Astrocyte (in vitro differentiated cells and primary cell): ENCODE results near the gene IL10RA. TPM values are rescaled to one million over a fixed set of nuclear protein-coding genes. Genes with fewer than 3 reads are reported as not detected.
"Not testable (repeated sequence)": the region's sequence is repeated elsewhere in the genome, so short reads cannot be mapped to it uniquely, and the experiment has no call there.

Experiments
- DNase-seq: peaks from one replicate; pipeline ENCODE4 v3.0.0-alpha.2; 2010; ENCODE audit warnings: low read depth
- FAIRE-seq: peaks from 2 replicates; lab custom pipeline; 2011; peaks lifted over from hg19 to GRCh38; lab: Jason Lieb, UNC
- H2AFZ ChIP-seq: 2 replicates; pipeline ENCODE4 v1.6.0; 2012; ENCODE audit warnings: low read depth, low read length, inconsistent platforms
- H3K27ac ChIP-seq: 2 replicates; pipeline ENCODE4 v1.5.1; 2011; ENCODE audit warnings: low read depth, low read length, inconsistent platforms
- H3K27me3 ChIP-seq: 2 replicates; pipeline ENCODE4 v1.6.0; 2011; ENCODE audit warnings: low read length, inconsistent platforms; ENCODE audit not compliant: insufficient read depth
- H3K36me3 ChIP-seq: 2 replicates; pipeline ENCODE4 v1.5.1; 2011; ENCODE audit warnings: low read length, inconsistent platforms; ENCODE audit not compliant: insufficient read depth
- H3K4me1 ChIP-seq: 2 replicates; pipeline ENCODE4 v1.5.1; 2011; ENCODE audit warnings: low read length, inconsistent platforms; ENCODE audit not compliant: insufficient read depth
- H3K4me2 ChIP-seq: 2 replicates; pipeline ENCODE4 v1.6.0; 2012; ENCODE audit warnings: low read length, inconsistent platforms
- H3K4me3 ChIP-seq: 2 replicates; pipeline ENCODE4 v1.5.1; 2011; ENCODE audit warnings: low read depth, mild to moderate bottlenecking, low read length, inconsistent platforms; ENCODE audit not compliant: insufficient read depth
- H3K79me2 ChIP-seq: 2 replicates; pipeline ENCODE4 v1.6.0; 2012; ENCODE audit warnings: mild to moderate bottlenecking, low read length, inconsistent platforms; ENCODE audit not compliant: insufficient read depth
- H3K9ac ChIP-seq: 2 replicates; pipeline ENCODE4 v1.6.0; 2012; ENCODE audit warnings: mild to moderate bottlenecking, low read length, inconsistent platforms
- H3K9me3 ChIP-seq: 2 replicates; pipeline ENCODE4 v1.5.1; 2012; ENCODE audit warnings: low read depth, mild to moderate bottlenecking, low read length, inconsistent platforms; ENCODE audit not compliant: insufficient read depth
- H4K20me1 ChIP-seq: 2 replicates; pipeline ENCODE4 v1.6.0; 2012; ENCODE audit warnings: low read length, inconsistent platforms; ENCODE audit not compliant: insufficient read depth
- H3K27ac Mint-ChIP-seq: one replicate; pipeline ENCODE4 v1.8.0; 2021; ENCODE audit warnings: mild to moderate bottlenecking, mixed read lengths; ENCODE audit not compliant: unreplicated experiment
- H3K27me3 Mint-ChIP-seq: one replicate; pipeline ENCODE4 v1.8.0; 2021; ENCODE audit warnings: low read depth, mixed read lengths; ENCODE audit not compliant: unreplicated experiment
- H3K36me3 Mint-ChIP-seq: one replicate; pipeline ENCODE4 v1.8.0; 2021; ENCODE audit warnings: low read depth, mixed read lengths; ENCODE audit not compliant: unreplicated experiment
- H3K4me1 Mint-ChIP-seq: one replicate; pipeline ENCODE4 v1.8.0; 2021; ENCODE audit warnings: low read depth, mixed read lengths; ENCODE audit not compliant: unreplicated experiment
- H3K4me3 Mint-ChIP-seq: one replicate; pipeline ENCODE4 v1.8.0; 2021; ENCODE audit warnings: mild to moderate bottlenecking, moderate library complexity, mixed read lengths; ENCODE audit not compliant: unreplicated experiment
- H3K9me3 Mint-ChIP-seq: one replicate; pipeline ENCODE4 v1.8.0; 2021; ENCODE audit warnings: mild to moderate bottlenecking, mixed read lengths; ENCODE audit not compliant: unreplicated experiment
- CTCF ChIP-seq: IDR thresholded peaks from 2 replicates; pipeline ENCODE4 v1.5.1; 2011; ENCODE audit warnings: low read depth, mild to moderate bottlenecking, inconsistent platforms, low read length, moderate library complexity; ENCODE audit not compliant: insufficient read depth
- EZH2 ChIP-seq: IDR thresholded peaks from 2 replicates; pipeline ENCODE4 v1.6.1; 2012; ENCODE audit warnings: mild to moderate bottlenecking, low read length, inconsistent platforms; ENCODE audit not compliant: insufficient read depth
- total RNA-seq: library from RNA; stranded (reverse); gene quantifications from 2 replicates; pipeline ENCODE4 v1.2.1, GENCODE V29; 2021

Gene IL10RA
- total RNA-seq, 1 donor from 2014 or later = 0.73 TPM

GRCh38 chr11:118007040-118007439 is 20.8 kb downstream of the IL10RA start:
- Mint-ChIP-seq H3K27ac (no peak overlapping the region), H3K36me3 (no peaks in the 10 kb centered on the region), H3K4me1 (peaks cover 11% of the 10 kb centered on the region), H3K27me3 (peaks cover 46% of the 10 kb centered on the region), H3K9me3 (peaks cover 6% of the 10 kb centered on the region), H3K4me3 (no peak overlapping the region)
- DNase-seq (no peak), FAIRE-seq (no peak)
- no peaks in the 10 kb centered on the region for H3K79me2 ChIP-seq
- no peak overlapping the region for H3K27ac ChIP-seq
- no peak overlapping the region for H2AFZ ChIP-seq
- H3K27me3 ChIP-seq = peaks cover 6% of the 10 kb centered on the region
- H3K9ac ChIP-seq = no peak overlapping the region
- H3K4me1 ChIP-seq = no peaks in the 10 kb centered on the region
- H3K4me2 ChIP-seq = no peak overlapping the region
- no peak overlapping the region for H3K4me3 ChIP-seq
- no peaks in the 10 kb centered on the region for H4K20me1 ChIP-seq
- H3K9me3 ChIP-seq = no peaks in the 10 kb centered on the region
- TF ChIP-seq CTCF = no peak
- no peak for TF ChIP-seq EZH2
- H3K36me3 ChIP-seq = no peaks in the 10 kb centered on the region

GRCh38 chr11:118007563-118008270 is 21.5 kb downstream of the IL10RA start:
- not testable (repeated sequence) for FAIRE-seq

GRCh38 chr11:118008271-118008911 is 22.2 kb downstream of the IL10RA start:
- Mint-ChIP-seq H3K4me1 (peaks cover 7% of the 10 kb centered on the region), H3K36me3 (no peaks in the 10 kb centered on the region), H3K27ac (no peak overlapping the region), H3K4me3 (no peak overlapping the region), H3K27me3 (peaks cover 46% of the 10 kb centered on the region), H3K9me3 (peaks cover 8% of the 10 kb centered on the region)
- H4K20me1 ChIP-seq = no peaks in the 10 kb centered on the region
- H3K4me2 ChIP-seq = no peak overlapping the region
- no peak overlapping the region for H3K9ac ChIP-seq
- H2AFZ ChIP-seq = no peak overlapping the region
- FAIRE-seq = no peak
- H3K9me3 ChIP-seq = no peaks in the 10 kb centered on the region
- peaks cover 6% of the 10 kb centered on the region for H3K27me3 ChIP-seq
- no peaks in the 10 kb centered on the region for H3K36me3 ChIP-seq
- no peak overlapping the region for H3K4me3 ChIP-seq
- H3K79me2 ChIP-seq = no peaks in the 10 kb centered on the region
- TF ChIP-seq EZH2 = no peak
- no peak for TF ChIP-seq CTCF
- H3K4me1 ChIP-seq = peaks cover 2% of the 10 kb centered on the region
- no peak for DNase-seq
- no peak overlapping the region for H3K27ac ChIP-seq

More at GRCh38 chr11:118007563-118008270, 21.5 kb downstream of the IL10RA start:
- H3K27ac Mint-ChIP-seq, H3K9me3 ChIP-seq, H3K4me1 Mint-ChIP-seq, H3K79me2 ChIP-seq, H3K4me3 Mint-ChIP-seq, H3K27ac ChIP-seq, H3K4me1 ChIP-seq, H3K4me3 ChIP-seq, H3K9me3 Mint-ChIP-seq, H2AFZ ChIP-seq, H3K36me3 Mint-ChIP-seq, DNase-seq, H4K20me1 ChIP-seq, H3K27me3 ChIP-seq, H3K9ac ChIP-seq, H3K36me3 ChIP-seq, H3K4me2 ChIP-seq: not testable (repeated sequence)
- peaks cover 46% of the 10 kb centered on the region for H3K27me3 Mint-ChIP-seq
